ENCODE measurements around the gene NXPH1.
A peak's percentile ranks its signal among the peaks of the same experiment; 100 is the strongest.

The NXPH1 gene

DNA sequence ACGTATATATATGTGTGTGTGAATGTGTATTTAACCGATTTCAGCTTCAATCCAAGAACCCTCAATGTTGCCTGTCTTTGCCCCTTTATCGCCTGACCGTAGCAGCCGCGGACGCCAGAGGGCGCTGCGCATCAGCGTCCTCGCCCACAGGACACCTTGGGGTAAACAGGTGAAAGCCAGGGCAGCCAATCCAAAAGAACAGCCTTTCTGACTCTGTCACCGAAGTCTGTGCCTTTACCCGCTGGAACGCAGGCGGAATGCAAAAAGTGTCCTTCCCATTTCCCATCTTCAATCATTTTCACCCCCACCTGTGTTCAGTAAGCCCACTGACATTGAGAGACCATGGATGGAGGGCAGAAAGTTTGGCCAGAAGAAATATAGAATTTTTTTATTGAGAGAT, 3.6 kb downstream of the NXPH1 start:
- no peak for DNase-seq (ENCODE audit: low read depth in 3 of 3)

DNA sequence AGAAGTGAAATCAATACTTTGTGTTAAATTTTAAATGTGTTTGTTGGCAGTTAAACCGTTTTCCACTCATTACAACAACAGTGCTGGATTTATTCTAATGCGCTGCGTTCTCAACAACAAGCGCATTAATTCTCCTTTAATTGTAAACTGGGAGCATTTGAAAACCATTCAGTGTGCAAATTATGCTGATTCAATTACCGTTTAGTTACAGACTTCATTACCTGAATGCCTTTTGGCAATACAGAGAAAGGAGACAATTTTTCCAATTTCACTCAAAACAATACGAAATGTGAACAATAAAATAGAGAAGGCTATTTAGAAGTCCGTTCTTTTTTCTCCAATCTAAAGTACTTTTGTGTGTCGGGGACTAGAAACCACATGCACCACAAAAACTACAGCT, 4.2 kb downstream of the NXPH1 start:
- DNase-seq (ENCODE audit: low read depth in 3 of 3): no peak

GRCh38 chr7:8440670-8441069, 7.3 kb downstream of the NXPH1 start:
- no peak for DNase-seq (ENCODE audit: low read depth in 3 of 3)

DNA sequence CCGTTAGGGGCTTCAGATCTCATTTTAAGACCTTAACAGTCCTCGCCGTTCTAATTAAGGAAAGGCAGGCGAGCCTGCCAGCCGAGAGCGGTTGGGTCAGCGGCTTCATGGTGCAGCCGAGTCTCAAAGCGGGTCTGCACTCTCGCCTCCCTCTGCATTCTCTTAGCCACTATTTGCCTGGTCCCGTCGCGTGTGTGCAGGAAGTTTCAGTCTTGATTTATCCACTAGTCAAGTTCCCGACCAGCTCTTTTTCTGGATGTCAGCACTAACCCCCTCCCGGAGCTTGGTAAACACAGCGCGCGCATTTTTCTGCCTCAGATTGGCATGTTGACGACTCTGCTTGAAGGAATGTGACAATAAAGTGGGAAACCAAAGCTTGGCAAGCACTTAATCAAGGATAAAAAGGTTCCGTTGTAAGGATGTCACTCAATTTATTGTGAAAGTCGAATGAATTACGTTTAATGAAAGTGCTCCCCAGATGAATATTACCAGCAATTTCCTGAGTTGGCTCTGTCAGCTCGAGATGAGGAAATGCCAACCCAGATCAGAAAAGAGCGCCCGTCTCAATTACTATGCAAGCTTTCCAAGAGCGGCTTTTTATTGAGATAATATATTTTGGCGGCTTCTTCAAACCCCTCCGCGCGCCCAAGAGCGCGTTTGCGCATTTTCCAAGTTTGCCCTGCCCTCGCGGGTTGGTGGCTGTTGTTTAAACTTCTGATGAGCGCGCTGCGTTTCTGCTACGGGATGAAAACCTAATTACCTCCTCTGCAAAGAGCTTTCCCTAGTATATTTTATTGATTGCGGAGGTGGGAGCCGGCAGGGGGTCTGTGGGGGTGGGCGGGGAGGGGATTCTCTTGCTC, 7.9 kb downstream of the NXPH1 start:
- no peak for DNase-seq (ENCODE audit: low read depth in 3 of 3)

DNA sequence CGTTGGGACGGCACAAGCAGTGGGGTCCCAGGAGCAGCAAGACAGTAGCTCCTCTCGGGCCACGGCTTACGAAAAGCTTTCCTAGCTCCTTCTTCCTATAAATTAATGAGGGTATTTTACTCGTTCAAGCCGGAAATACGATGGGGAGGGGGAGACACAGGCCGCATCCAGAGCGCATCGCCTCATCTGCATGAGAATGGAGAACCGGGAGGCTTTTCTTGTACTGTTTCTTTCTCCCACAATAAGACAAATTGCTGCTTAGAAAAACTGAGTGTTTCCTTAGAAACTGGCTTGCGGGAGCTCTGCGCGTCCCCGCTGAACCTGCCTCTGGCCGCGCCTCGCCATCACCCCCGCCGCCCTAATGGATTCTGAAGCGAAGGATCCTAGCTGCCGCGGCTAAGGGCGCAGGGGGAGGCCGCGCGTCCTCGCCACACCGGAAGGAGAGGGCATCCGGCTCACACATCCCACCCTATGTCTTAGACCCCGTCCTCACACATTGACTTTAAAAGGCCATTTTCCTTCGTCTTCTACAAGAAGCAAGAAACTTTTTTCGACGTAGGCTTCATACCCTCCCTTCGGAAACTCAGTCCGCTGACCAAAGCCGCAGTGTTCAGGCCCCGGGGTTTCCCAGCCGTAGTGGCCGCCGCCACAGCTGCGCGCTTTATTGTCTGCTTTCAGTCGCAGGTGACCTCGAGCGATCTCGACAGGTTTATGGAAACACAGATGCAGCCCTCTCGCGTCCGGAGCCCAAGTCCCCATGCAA, 8.8 kb downstream of the NXPH1 start:
- DNase-seq (ENCODE audit: low read depth in 3 of 3): no peak

- peak in 2 of 3 experiments; percentile 6 to 32 for DNase-seq (ENCODE audit: low read depth in 3 of 3)
These were observed 9.4 kb downstream of the NXPH1 start for GRCh38 chr7:8442814-8443304.

DNA sequence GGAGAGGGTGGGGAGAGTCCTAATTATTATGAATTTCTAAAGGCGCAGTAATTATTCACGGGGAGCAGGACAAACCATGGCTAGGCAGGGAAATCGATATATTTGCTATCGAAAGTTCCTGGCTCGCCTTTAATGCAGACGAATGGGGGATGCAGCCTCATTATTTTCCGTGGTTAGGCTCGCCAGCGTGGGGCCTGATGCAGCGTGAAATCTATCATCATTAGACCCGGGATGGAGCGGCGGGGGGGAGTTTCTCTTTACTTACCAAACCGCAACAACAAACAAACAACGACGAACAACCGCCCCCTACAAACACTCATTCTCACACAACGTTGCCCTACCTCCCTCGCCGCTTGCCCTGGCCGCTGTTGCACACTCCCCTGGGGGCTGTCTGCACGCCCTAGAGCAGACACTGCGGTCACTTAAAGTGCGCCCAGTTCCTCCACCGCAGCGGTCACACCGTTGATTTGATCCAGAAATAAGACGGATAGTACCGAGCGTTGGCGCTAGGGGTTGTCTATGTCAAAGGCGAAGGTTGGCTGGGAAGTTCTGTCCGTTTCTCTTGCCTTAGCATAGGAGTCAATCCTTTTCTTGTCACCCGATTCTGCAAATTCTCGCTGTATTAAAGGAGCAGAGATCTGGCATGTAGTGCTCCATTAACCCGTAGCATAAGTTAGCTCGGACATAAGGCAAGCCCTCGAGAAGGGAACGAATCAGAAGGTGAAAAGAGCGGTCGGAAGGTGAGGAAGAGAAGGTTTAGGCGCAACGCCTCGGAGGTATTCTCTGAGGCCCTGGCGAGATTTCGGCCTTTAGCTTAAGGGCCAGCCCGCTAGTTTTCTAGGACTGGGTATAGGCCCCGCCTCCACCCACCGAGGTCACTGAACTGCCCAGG, 10.4 kb downstream of the NXPH1 start:
- no peak for DNase-seq (ENCODE audit: low read depth in 3 of 3)

GRCh38 chr7:8444468-8444769, 11.0 kb downstream of the NXPH1 start:
- DNase-seq (ENCODE audit: low read depth in 3 of 3): no peak

DNA sequence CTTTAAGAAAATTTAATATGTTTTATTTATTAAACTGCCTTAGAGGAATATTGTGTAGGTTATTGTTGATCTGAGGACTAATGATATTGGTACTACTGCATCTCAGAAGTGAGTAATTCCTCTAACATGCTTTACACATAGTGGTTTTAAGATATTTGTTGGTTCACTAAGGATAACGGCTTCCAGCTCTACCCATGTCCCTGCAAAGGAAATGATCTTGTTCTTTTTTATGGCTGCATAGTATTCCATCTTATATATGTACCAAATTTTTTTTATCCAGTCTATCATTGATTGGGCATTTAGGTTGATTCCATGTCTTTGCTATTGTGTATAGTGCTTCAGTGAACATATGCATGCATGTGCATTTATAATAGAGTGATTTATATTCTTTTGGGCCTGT, 20.1 kb downstream of the NXPH1 start:
- DNase-seq (ENCODE audit: low read depth in 3 of 3): no peak

DNA sequence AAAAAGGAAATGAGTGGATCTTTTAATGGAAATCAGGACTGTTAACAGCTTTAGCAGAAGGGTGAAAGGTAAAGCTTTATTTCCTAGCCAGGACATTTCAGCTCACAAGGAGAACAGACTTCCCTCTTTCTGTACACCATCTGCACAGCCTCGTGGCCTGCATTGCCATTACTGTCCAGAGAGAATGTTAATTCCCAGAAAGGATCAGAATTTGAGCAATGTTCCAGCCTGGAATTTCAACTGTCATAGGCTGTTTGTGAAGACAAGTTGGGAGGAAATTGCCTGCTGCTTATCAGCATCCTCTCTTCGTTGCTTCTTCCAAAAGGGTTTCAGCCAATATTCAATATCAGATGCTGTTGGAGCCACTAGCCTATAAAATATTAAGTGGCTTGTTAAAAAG, 22.0 kb downstream of the NXPH1 start:
- no peak for DNase-seq (ENCODE audit: low read depth in 3 of 3)

- no peak for DNase-seq (ENCODE audit: low read depth in 3 of 3)
These were observed 28.9 kb downstream of the NXPH1 start for GRCh38 chr7:8462309-8462708.

DNA sequence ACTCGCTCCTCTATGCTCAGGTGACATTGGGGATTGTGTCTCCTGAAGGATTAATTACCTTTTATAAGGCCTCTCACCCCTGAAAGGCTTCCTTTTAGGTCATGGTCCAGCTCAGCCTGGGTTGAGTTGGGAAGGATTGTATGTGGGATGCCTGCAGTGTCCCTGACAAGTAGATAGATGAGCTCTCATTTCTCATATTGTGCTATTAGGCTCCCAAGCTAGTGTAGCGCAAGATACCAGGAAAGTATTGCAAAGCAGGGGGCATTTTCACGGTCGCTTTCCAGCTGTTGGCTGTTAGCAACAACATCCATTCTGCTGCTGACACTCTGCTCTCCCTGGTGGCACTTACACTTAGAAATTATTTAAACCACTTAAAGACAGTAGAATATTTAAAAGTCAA, 31.9 kb downstream of the NXPH1 start:
- no peak for DNase-seq (ENCODE audit: low read depth in 3 of 3)

GRCh38 chr7:8480527-8480926, 47.1 kb downstream of the NXPH1 start:
- DNase-seq (ENCODE audit: low read depth in 3 of 3): no peak

DNA sequence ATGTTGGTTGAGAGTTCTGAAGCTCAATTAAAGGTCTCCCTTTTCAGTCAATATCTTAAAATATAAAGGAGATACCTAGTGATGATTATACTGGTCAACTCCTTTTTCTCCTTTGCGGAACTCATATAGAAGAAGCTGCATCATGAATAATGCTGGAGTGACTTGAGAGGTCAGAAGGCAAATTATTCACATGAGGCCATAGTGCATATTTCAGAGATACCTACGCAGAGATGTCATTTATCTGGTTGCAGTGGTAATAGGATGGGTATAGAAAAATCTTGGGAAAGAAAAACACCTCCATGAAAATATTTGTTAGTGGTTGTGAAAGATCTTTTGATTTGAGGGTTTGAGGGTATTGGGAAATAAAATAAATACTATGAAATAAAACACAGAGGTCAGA, 47.7 kb downstream of the NXPH1 start:
- no peak for DNase-seq (ENCODE audit: low read depth in 3 of 3)

- no peak for DNase-seq (ENCODE audit: low read depth in 3 of 3)
These were observed 48.5 kb downstream of the NXPH1 start for GRCh38 chr7:8481752-8482446.

- DNase-seq (ENCODE audit: low read depth in 3 of 3): no peak
These were observed 57.1 kb downstream of the NXPH1 start for GRCh38 chr7:8490391-8491045.

DNA sequence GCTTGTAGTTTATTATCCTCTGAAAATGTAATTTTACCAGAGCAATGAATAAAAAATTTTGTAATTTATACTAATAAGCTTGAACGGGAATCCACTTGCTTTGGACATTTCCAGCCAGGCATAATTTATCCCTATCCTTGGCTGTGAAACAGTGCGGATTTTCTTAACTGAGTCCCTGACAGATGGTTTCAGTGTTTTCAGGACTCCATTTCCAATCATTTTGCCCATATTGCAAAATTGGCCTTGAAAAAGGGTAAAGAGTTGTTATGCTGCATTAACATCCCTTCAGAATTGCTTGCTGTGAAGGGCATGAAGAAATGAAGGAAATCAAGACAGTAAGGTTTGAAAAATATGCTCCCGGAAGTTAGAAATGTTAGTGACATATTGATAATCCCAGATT, 57.7 kb downstream of the NXPH1 start:
- DNase-seq (ENCODE audit: low read depth in 3 of 3): no peak

DNA sequence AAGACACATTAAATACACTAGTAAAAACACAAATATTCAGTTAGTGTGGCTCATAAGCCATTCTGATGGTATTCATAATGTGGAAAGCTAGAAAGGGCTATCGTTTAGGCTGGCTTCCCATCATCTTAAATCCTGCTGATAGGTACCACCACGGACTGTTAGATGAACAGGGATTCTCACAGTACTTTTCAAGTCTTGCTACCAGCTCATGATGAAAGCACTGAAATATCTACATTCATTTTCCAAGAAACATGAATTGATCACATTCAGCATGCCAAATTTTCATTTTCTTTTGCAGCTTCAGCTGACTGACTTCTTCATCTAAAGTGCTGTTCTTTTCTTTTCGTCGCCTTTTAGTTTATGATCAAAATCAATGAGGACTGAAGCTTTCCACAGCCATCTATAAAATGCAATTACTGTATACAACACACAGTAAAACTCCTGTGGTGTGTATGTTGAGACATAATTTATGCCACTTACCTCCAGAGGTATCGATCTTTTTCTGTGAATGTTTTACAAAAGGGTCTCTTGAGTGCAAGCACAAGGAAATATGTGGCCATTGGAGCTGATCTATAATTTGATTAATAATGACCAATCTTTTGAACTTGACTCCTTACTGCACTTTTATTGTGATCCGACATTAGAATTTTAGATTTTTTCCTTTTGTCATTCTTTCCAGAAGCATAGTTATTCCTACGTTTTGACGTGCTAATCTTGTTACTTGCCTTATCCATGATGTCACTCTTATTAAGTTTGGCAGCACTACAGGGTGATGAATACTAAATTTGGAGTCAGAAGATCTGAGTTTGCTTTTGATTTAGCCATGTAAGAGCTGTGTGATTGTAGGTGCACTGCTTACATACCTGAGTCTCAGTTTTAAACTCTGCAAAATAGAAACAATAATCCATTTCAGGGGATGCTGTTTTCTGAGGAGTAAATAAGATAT, 58.4 kb downstream of the NXPH1 start:
- DNase-seq (ENCODE audit: low read depth in 3 of 3): no peak

DNA sequence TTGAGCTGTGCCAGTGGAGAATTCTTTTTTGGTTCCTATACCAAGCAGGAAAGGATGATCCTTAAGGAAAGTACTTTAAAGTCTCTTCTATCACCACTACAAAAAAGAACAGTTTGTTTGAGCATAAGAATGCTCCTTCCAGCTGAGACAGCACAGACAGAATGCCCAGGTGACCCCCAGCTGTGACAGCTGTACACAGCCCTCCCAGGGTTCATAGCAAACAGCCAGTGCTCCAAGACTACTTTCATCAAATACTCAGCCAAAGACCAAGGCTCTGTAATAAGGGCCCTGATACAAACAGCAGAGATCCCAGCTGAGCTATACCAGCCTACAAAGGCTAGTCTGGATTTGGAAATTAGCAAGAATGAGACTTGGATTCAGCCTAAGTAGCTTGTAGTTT, 65.7 kb downstream of the NXPH1 start:
- DNase-seq (ENCODE audit: low read depth in 3 of 3): no peak

- no peak for DNase-seq (ENCODE audit: low read depth in 3 of 3)
These were observed 66.9 kb downstream of the NXPH1 start for GRCh38 chr7:8500286-8500685.

Measured in stimulated activated CD4-positive, alpha-beta T cell treated with anti-CD3 and anti-CD28 coated beads, TNF-alpha, amount 100 ng/mL, for 4 hours (primary cell).